Muscle layer of duodenum (tissue), 2 donors: ENCODE data around the gene CDH23.

Experiments
- H3K27ac ChIP-seq: one replicate; pipeline ENCODE4 v1.7.0; 2013; ENCODE audit warnings: mild to moderate bottlenecking, low read length
- H3K27me3 ChIP-seq: one replicate; pipeline ENCODE4 v1.7.0; 2013; ENCODE audit warnings: low read depth, mild to moderate bottlenecking, control low read depth, low read length
- H3K36me3 ChIP-seq, 2 donors: one replicate each; pipeline ENCODE4 v1.7.0; 2013; ENCODE audit warnings: low read length in 2 of 2, control low read depth in 1 of 2, mild to moderate bottlenecking in 1 of 2; ENCODE audit not compliant: insufficient read depth in 2 of 2, control insufficient read depth in 1 of 2
- H3K4me1 ChIP-seq, 2 donors: one replicate each; pipeline ENCODE4 v1.7.0; 2013; ENCODE audit warnings: low read length in 2 of 2, mild to moderate bottlenecking in 2 of 2, control low read depth in 1 of 2, moderate library complexity in 1 of 2; ENCODE audit not compliant: insufficient read depth in 2 of 2, control insufficient read depth in 1 of 2
- H3K4me3 ChIP-seq, 2 donors: one replicate each; pipeline ENCODE4 v1.7.0; 2013; ENCODE audit warnings: low read length in 2 of 2, low read depth in 1 of 2, mild to moderate bottlenecking in 1 of 2
- H3K9me3 ChIP-seq, 2 donors: one replicate each; pipeline ENCODE4 v1.7.0; 2013; ENCODE audit warnings: low read length in 2 of 2, control low read depth in 1 of 2, mild to moderate bottlenecking in 1 of 2; ENCODE audit not compliant: control insufficient read depth in 1 of 2
- donor health status: healthy.

Gene CDH23

DNA sequence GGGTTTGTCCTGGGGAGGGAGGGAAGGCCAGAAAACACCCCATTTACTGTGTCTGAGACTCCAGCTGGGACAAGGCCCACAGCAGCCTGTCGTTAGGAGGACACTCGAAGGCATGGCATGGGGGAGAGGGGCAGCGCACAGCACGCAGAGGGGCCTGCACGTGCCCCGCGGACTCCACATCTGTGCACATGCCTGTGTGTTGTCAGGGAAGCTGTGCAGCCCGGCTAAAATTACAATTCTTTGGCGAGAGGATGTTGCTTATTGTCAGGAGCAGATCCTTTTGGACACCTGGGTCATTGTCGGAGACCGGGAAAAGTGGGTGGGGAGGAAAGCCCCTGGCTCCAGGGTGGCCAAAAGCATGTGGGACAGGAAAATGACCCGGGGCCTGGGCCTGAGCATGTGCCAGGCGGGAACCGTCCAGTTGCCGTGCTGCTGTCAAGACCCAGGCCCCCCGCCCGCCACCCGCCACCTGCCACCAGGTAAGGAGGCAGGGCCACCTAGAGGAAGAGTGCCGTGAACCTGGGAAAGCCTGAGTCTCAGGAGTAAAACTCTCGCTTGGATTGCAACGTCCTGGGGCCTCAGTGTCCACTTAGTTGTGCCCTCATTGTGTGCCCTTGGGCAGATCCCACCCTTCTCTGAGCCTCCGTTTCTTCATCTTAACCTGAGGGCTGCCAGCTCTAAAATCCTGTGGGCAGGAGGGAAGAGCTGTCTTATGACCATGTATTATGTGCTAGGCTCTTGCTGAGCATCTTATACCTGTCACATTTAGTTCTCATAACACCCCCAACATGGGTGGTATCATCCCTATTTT is 369.4 kb downstream of the CDH23 start:
- Histone ChIP-seq H3K27ac (peak overlapping the region; percentile 95), H3K4me1 (peaks cover 33 to 66% of the 10 kb centered on the region in 2 donors), H3K36me3 (peaks cover 8 to 11% of the 10 kb centered on the region in 2 donors), H3K27me3 (no peaks in the 10 kb centered on the region), H3K9me3 (no peaks in the 10 kb centered on the region), H3K4me3 (no peak overlapping the region)

DNA sequence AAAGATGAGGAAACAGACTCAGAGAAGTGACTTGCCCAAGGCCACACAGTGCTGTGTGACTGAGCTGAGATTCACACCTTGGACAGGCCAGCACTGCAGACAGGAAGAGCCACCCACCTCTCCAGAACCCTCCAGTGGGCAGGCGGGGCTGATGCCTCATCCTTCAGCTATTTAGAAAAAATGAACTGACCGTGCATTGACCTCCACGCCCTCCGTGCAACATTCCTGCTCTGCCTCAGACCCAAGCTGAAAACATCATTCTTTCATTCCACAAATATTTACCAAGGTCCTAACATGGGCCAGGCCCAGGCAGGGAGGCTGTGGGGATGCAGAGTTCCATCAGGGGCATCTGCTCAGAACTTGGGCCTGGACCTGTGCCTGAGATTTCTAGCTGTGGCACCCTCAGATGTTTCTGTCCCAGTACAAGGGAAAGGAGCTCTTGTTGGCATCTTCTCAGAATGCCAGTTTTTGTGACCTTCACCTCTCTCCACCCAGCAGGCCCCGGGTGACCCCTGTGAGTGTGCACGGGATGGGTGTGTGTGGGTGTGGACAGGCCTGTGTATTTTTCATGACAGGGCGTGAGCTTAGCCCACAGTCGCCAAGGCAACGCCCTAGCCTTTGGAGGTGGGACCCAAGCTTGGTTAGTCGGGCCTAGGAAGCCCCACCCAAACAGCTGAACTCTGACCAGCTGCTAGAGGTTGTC is 370.1 kb downstream of the CDH23 start:
- H3K36me3 ChIP-seq = peaks cover 3 to 4% of the 10 kb centered on the region in 2 donors
- H3K9me3 ChIP-seq = no peaks in the 10 kb centered on the region
- H3K27me3 ChIP-seq = no peaks in the 10 kb centered on the region
- H3K4me3 ChIP-seq = peak overlapping the region; percentile 1 to 19
- H3K4me1 ChIP-seq = peaks cover 39 to 73% of the 10 kb centered on the region in 2 donors
- H3K27ac ChIP-seq = peak overlapping the region; percentile 95

DNA sequence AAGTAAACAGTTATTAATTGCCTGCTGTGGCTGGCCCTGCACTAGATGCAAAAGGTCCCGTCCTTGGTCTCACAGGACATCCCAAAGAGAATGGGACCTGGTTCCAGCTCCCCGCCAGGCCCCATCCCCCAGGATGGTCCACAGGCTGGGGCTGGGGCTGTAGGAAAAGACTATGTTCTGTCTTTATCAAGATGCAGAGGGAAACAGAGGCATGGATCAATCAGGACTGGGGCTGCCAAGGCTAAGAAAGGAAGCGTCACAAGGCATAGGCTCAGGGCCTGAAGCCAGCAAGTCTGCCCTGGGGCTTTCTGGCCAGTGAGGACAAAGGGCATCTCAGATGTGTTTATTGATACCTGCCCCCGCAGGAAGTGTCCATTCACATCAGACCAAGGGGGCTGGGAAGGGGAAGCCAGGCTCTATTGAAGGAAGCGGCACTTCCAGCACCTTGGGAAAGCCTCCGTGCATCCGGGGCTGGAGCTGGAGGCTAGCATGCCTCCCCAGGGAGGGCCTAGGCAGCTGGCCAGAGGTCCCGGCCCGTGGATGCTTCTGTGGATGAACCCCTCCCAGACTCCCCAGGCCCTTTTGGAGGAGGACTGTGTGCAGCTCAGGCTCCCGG is 370.8 kb downstream of the CDH23 start:
- Histone ChIP-seq H3K4me1 (peaks cover 39 to 70% of the 10 kb centered on the region in 2 donors), H3K4me3 (peak overlapping the region; percentile 1 to 19), H3K27me3 (no peaks in the 10 kb centered on the region), H3K9me3 (no peaks in the 10 kb centered on the region), H3K27ac (peak overlapping the region; percentile 95), H3K36me3 (peaks cover 0 to 3% of the 10 kb centered on the region in 2 donors)

DNA sequence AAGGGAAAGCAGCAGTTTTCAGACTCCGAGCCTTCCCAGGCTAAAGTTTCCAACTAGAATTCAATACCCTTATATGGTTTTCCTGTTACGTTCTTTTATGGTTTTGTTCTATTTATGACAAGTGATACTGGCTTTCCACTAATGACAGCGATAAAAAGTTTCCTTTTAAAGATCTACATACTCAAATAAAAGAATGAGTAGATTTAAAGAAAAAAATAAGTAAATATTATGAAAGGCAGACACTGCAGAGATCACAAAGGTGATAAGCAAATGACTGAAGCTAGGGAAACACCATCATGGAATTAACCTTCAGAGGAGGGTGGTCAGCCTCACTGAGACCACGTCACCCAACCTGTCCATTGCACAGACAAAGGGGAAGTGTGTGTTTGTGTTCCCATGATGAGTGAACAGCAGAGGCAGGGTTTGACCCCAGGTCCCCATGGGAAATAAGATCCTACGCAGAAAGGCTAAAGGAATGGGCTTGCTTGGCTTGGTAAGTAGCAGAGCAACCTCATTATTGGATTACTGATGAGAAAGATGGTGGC is 372.6 kb downstream of the CDH23 start:
- H3K36me3 ChIP-seq = peaks cover 0 to 3% of the 10 kb centered on the region in 2 donors
- peak overlapping the region; percentile 65 to 90 for H3K4me3 ChIP-seq
- H3K9me3 ChIP-seq = no peaks in the 10 kb centered on the region
- H3K4me1 ChIP-seq = peaks cover 46 to 80% of the 10 kb centered on the region in 2 donors
- H3K27ac ChIP-seq = peak overlapping the region; percentile 95
- no peaks in the 10 kb centered on the region for H3K27me3 ChIP-seq

DNA sequence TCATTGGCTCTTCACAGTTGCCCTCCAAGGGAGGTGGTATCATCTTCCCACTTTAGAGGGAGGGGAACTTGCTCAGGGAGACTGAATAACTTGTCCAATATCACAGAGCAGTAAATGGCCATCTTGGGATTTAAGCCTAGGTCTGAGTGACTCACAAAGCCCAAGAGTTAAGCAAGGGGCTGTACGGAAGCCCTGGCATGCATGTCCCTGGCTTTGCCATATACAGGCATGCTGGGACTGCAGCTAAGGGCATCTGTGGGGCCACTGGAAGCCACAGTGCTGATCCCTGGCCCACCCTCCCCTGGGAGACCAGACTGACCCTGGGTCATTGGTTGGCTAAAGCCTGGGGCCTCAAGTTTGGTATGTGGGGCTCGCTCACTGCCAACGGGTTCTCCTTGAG is 373.5 kb downstream of the CDH23 start:
- Histone ChIP-seq H3K27me3 (no peaks in the 10 kb centered on the region), H3K4me1 (peaks cover 46 to 71% of the 10 kb centered on the region in 2 donors), H3K4me3 (peak overlapping the region; percentile 65 to 90), H3K27ac (peak overlapping the region; percentile 95), H3K9me3 (no peaks in the 10 kb centered on the region), H3K36me3 (peaks cover 0 to 3% of the 10 kb centered on the region in 2 donors)

DNA sequence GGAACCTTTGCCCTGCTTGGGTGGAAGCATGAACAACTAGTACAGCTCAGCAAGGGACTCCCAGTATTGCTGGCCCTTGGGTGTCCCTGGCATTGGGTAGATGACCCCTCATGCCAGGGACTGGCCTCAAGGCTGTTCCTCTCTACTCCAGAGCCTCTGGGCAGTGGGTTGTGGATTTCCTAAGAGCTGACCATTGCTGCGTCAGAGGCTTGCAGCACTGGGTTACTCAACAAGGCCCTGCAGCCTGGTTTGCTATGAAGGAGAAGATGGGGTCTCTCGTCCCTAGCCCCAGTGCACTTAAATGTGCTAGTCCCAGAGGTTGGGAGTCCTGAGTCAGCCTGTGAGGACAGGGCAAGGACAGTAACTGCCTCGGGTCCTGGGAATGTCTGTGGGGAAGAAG is 374.1 kb downstream of the CDH23 start:
- H3K4me1 ChIP-seq = peaks cover 46 to 66% of the 10 kb centered on the region in 2 donors

DNA sequence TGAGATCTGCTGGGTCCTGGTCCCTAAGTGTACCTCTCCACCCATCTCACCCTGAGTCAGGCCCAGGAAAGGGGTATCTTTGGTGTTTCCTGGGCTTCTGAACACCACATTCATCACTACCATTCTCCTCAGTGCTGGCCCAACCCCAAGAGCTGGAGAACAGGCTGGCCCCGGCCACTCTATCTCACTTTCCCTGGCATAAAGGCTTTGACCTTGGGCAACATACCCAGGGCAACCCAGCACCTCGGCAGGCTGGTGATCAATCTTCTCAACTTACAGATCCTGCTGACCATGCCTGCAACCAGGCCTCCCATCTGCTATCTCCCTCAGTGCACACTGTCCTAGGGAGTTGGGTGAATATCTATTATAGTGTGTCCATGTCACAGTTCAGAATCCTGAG is 374.5 kb downstream of the CDH23 start:
- peak overlapping the region; percentile 65 to 90 for H3K4me3 ChIP-seq

More for the DNA sequence above, 374.1 kb downstream of the CDH23 start:
- H3K36me3 ChIP-seq = peaks cover 0 to 3% of the 10 kb centered on the region in 2 donors
- no peaks in the 10 kb centered on the region for H3K27me3 ChIP-seq
- H3K9me3 ChIP-seq = no peaks in the 10 kb centered on the region
- peak overlapping the region; percentile 65 to 90 for H3K4me3 ChIP-seq
- peak overlapping the region; percentile 95 for H3K27ac ChIP-seq

DNA sequence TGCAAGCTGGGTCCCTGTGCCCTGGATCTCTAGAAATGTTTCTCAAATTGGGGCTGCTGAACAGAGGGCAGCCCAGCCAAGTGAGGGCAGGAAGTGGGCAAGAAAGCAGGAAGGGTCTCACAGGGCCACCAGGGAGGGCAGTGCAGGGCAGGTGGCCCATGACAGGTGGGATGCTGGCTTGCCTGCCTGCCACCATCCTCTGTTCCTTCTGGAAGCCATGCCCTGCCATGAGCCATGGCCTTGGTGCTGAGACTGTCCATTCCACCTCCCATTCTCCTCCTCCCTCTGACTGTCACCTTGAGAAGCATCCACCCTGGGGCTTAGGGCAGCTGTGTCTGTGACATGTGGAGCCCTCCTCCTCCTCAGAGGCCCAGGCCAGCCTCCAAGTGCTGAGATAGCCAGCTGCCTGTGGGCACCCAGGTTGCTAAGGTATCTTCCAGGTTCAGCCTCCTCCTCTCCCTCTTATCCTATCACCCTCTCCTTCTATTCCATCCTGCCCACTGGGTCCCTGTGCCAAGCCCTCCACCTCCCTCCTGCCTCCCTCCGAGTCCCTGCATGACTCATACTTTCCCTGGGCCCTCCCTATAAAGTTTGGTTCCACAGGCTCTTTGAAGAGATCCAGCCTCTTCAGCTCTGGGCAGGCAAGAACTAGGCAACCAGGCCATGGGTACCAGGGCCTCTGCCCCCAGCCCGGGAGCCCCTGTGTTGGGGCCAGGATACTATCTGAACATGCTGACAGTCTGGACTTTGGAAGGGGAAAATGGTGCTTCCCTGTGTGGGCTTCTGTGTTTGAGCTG is 375.3 kb downstream of the CDH23 start:
- H3K36me3 ChIP-seq = no peaks in the 10 kb centered on the region
- H3K27ac ChIP-seq = peak overlapping the region; percentile 95
- H3K9me3 ChIP-seq = no peaks in the 10 kb centered on the region
- peak overlapping the region; percentile 65 to 90 for H3K4me3 ChIP-seq
- H3K4me1 ChIP-seq = peaks cover 39 to 53% of the 10 kb centered on the region in 2 donors
- no peaks in the 10 kb centered on the region for H3K27me3 ChIP-seq

More for the DNA sequence above, 374.5 kb downstream of the CDH23 start:
- Histone ChIP-seq H3K9me3 (no peaks in the 10 kb centered on the region), H3K27ac (peak overlapping the region; percentile 95), H3K36me3 (peaks cover 0 to 3% of the 10 kb centered on the region in 2 donors), H3K27me3 (no peaks in the 10 kb centered on the region), H3K4me1 (peaks cover 45 to 61% of the 10 kb centered on the region in 2 donors)

DNA sequence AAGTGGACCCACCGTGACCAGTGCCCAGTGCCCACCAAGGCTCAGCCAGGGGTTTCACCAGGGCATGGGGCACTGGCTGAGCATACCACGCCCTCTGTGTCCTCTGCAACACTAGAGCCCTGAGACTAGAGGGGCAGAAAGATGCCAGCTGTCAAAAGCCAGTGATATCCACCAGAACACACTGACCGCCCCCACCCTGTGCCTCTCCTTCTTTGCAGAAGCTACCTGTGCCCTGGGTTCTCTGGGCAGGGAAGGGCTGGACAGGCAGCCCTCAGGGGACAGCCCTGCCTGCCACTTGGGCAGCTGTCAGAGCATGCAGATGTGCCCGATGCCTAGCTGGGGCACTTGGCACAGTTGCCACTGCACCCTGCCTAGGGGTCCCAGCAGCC is 376.1 kb downstream of the CDH23 start:
- H3K4me1 ChIP-seq = peaks cover 34 to 45% of the 10 kb centered on the region in 2 donors
- H3K4me3 ChIP-seq = peak overlapping the region; percentile 65 to 90
- H3K27me3 ChIP-seq = no peaks in the 10 kb centered on the region
- no peaks in the 10 kb centered on the region for H3K9me3 ChIP-seq
- H3K36me3 ChIP-seq = no peaks in the 10 kb centered on the region
- peak overlapping the region; percentile 95 for H3K27ac ChIP-seq

DNA sequence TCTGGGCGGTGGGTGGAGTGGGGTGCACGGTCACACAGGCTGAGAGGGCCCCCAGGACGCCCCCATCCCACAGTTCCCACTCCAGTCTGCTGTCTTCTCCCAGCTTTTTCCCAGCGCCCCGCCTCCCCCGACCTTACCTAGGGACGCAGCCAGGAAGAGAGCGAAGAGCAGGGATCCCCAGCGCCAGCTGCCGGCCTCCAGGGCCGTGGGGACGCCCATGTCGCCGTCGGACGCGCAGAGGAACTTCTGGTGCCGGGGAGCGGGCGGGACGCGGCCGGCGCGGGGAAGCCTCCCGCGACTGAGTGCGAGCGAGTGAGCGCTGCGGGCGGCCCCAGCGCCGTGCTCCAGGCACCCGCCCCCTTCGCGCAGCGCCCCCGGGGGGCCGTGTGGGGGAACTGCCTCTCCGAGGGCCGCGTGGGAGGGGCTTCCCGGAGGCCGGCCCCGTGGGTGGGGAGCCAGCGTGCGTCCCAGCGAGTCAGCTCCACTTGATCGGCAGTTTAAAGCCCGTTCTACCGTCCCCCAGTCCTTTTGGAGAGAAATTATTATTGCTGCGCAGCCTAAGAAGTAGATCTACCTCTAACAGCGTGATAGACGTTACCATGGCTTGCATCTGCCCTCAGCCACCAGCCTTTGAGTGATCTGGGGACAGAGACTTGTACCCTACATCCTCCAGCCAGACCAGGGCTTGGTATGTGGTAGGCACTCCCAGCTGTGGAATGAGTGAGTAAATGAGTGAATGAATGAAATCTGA is 376.7 kb downstream of the CDH23 start, which contains the start of gene VSIR:
TSS of gene VSIR (minus strand) at position 300 of the 751 bp plus-strand sequence. CDS start at position 219, 81 bp downstream.
- Histone ChIP-seq H3K9me3 (no peaks in the 10 kb centered on the region), H3K27me3 (no peaks in the 10 kb centered on the region), H3K4me1 (peaks cover 31 to 43% of the 10 kb centered on the region in 2 donors), H3K36me3 (no peaks in the 10 kb centered on the region), H3K27ac (peak within 1 kb of the TSS; percentile 95), H3K4me3 (peak within 1 kb of the TSS; percentile 65 to 90)
